Right lobe of liver (tissue), 6 donors: ENCODE measurements around the gene SMIM13. TPM values are rescaled to one million over a fixed set of nuclear protein-coding genes. Genes with fewer than 3 reads are reported as not detected.
A peak's percentile ranks its signal among the peaks of the same experiment; 100 is the strongest.

Experiments used
- ATAC-seq, 4 donors: fragments of 200-7000 bp; cut with Tn5 transposase; one replicate each; pipeline ENCODE4 v1.9.1; 2020; ENCODE audit warnings: mild to moderate bottlenecking in 4 of 4, moderate library complexity in 4 of 4
- DNase-seq, 3 donors: peaks; one replicate each; pipeline ENCODE4 v3.0.0-alpha.2; 2020
- H3K27ac ChIP-seq, 3 donors: fragments of 200-600 bp; one replicate each; pipeline ENCODE4 v1.8.0; 2022
- H3K27me3 ChIP-seq, 2 donors: fragments of 200-600 bp; one replicate each; pipeline ENCODE4 v1.8.0; 2022
- H3K36me3 ChIP-seq, 4 donors: fragments of 200-600 bp; sonication (generic) in 1 of 4; one replicate each; pipeline versions ENCODE4 v1.5.1 to v1.8.0; 2017 to 2022; ENCODE audit warnings: control low read depth in 1 of 4
- H3K4me1 ChIP-seq, 4 donors: fragments of 200-600 bp; sonication (generic) in 1 of 4; one replicate each; pipeline versions ENCODE4 v1.5.1 to v1.8.0; 2017 to 2022; ENCODE audit warnings: control low read depth in 1 of 4
- H3K4me3 ChIP-seq, 3 donors: fragments of 200-600 bp; one replicate each; pipeline ENCODE4 v1.8.0; 2022
- H3K9me3 ChIP-seq, 4 donors: fragments of 200-600 bp; sonication (generic) in 1 of 4; one replicate each; pipeline versions ENCODE4 v1.5.1 to v1.8.0; 2017 to 2022; ENCODE audit warnings: control low read depth in 1 of 4
- POLR2A ChIP-seq: fragments of 450-650 bp; IDR thresholded peaks from one replicate; pipeline ENCODE4 v1.6.1; 2017; ENCODE audit warnings: antibody characterized with exemption, mild to moderate bottlenecking
- WGBS: methylation state at CpG from one replicate; pipeline ENCODE4 v1.1.6; 2018; ENCODE audit warnings: low coverage, low lambda C conversion rate; ENCODE audit not compliant: insufficient coverage; ENCODE audit errors: missing lambda C conversion rate; 5-methylcytosine and 5-hydroxymethylcytosine counted together
- intact Hi-C, 2 donors: fragments of 100-400 bp; cut with DNase I; formaldehyde crosslinking; loops; one replicate each; pipeline versions ENCODE4 v1.11.2 to v1.14.1; 2022
- total RNA-seq, 6 experiments: library from RNA; depleted of rRNA in 2 of 6; stranded (reverse); fragments of >200 nt in 2 of 6; fragmentation: NEBNext Ultra II Directional in 3 of 6; extraction: Animal tissue kit (Norgen Biotek cat#: 25700) in 3 of 6; gene quantifications; one replicate each; pipeline versions ENCODE4 v1.1.0 to v1.2.4, GENCODE V29; 2016 to 2023
- TF ChIP-seq, protein P1 (sequence below), 4 donors: fragments of 200-600 bp in 3 of 4; fragments of 450-650 bp in 1 of 4; IDR thresholded peaks; one replicate each; pipeline versions ENCODE4 v1.5.1 to v1.8.0; 2016 to 2022; ENCODE audit warnings: antibody characterized with exemption in 4 of 4, mild to moderate bottlenecking in 2 of 4
- donor health status: DM: no; HTN: yes; CAD: no.
- donor health status: DM: no; HTN: no; CAD: no.
- donor health status: DM: no; HTN: no; CAD: no.
- donor health status: DM: no; HTN: yes; CAD: no.
- donor health status: DM: no; HTN: yes; CAD: no.

Gene SMIM13
- total RNA-seq, 6 experiments from 2014 or later: 6.4 to 9.5 (median 7.6) TPM

DNA sequence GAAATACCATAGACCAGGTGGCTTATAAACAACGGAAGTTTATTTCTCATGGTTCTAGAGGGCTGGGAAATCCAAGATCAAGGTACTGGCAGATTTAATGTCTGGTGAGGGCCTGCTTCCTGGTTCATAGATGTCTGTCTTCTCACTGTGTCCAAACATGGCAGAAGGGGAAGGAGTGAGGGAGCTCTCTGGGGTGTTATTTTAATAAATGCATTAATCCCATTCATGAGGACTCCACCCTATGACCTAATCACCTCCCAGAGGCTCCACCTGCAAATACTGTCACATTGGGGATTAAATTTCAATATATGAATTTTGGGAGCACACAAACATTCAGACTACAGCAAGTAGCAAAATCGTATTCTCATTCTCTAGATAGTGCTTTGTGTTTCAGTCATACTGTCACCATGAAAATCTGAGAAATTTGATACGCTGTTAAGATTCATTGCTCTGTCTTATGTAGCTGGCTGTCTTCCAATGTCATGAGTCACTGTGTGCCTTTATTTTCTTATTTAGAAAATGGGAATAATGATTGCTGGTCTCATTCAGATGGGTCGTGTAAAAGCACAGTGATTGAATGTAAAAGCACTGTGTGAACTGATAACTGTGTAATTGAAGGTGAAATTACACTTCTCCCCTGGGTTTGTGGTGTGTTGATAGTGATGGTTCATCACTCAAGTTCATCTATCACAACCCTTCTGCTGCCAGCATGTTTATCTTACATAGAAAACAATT lies 26.8 kb downstream of the SMIM13 start:
- Histone ChIP-seq H3K4me3 (no peak overlapping the region), H3K36me3 (no peaks in the 10 kb centered on the region), H3K27ac (no peak overlapping the region), H3K27me3 (no peaks in the 10 kb centered on the region), H3K9me3 (no peaks in the 10 kb centered on the region), H3K4me1 (peaks cover 0 to 3% (median 0%) of the 10 kb centered on the region in 4 donors)
- intact Hi-C loops: no loop called here
- DNase-seq (no peak), ATAC-seq (no peak)
- no peak for TF ChIP-seq POLR2A
- TF ChIP-seq, protein P1, sequence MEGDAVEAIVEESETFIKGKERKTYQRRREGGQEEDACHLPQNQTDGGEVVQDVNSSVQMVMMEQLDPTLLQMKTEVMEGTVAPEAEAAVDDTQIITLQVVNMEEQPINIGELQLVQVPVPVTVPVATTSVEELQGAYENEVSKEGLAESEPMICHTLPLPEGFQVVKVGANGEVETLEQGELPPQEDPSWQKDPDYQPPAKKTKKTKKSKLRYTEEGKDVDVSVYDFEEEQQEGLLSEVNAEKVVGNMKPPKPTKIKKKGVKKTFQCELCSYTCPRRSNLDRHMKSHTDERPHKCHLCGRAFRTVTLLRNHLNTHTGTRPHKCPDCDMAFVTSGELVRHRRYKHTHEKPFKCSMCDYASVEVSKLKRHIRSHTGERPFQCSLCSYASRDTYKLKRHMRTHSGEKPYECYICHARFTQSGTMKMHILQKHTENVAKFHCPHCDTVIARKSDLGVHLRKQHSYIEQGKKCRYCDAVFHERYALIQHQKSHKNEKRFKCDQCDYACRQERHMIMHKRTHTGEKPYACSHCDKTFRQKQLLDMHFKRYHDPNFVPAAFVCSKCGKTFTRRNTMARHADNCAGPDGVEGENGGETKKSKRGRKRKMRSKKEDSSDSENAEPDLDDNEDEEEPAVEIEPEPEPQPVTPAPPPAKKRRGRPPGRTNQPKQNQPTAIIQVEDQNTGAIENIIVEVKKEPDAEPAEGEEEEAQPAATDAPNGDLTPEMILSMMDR (IDR thresholded peaks at IDR 0.05): no peak
- WGBS: 83% methylated on average over 4 of the region's 4 CpGs

DNA sequence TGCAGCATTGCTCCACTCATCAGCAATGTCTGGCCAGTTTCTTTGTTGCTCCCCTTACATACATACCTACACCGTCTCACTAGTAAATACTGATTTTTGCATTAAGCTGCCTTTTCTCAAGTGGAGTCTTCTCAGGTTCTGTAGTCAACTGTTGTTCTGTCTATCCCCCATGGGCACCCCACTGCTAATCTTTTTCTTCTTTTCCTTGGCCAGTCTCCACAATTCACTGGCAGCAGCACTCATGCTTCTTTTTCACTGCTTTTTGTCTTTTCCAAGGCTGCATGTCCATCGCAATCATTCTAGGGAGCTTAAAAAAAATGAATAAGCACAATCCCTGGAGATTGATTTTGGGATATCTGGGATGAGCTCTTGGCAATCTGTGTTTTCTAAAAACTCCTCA lies 28.2 kb downstream of the SMIM13 start:
- 100% methylated on average over 2 of the region's 2 CpGs for WGBS
- Histone ChIP-seq H3K4me1 (no peaks in the 10 kb centered on the region), H3K27ac (no peak overlapping the region)

DNA sequence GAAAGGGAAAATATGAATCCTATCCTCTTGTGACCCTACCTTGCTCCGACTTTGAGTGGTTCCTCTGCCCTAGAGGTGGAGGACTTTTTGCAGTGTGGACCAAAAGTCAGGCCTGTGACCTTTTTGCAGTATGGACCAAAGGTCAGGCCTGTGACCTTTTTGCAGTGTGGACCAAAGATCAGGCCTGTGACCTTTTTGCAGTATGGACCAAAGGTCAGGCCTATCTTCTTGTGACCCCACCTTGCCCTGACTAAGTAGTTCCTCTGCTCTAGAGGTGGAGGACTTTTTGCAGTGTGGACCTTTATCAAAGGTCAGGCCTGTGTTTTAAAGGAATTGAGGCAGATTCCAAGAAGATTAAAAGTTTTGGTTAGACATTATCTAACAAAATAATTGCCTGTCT lies 28.7 kb downstream of the SMIM13 start:
- Histone ChIP-seq H3K9me3 (no peaks in the 10 kb centered on the region), H3K4me3 (no peak overlapping the region), H3K27me3 (no peaks in the 10 kb centered on the region), H3K36me3 (no peaks in the 10 kb centered on the region), H3K27ac (no peak overlapping the region), H3K4me1 (no peaks in the 10 kb centered on the region)
- TF ChIP-seq POLR2A: no peak
- TF ChIP-seq, protein P1 (IDR thresholded peaks at IDR 0.05): no peak
- intact Hi-C loops: no loop called here
- ATAC-seq (peak in 3 of 4 donors; percentile 25 to 40 (median 26)), DNase-seq (no peak)
- 29% methylated on average over 1 of the region's 1 CpG for WGBS

More for the DNA sequence above, 28.2 kb downstream of the SMIM13 start:
- intact Hi-C loops: no loop called here
- DNase-seq: no peak
- TF ChIP-seq POLR2A: no peak
- TF ChIP-seq, protein P1 (IDR thresholded peaks at IDR 0.05): no peak
- Histone ChIP-seq H3K4me3 (no peak overlapping the region), H3K27me3 (no peaks in the 10 kb centered on the region), H3K36me3 (no peaks in the 10 kb centered on the region), H3K9me3 (no peaks in the 10 kb centered on the region)
- no peak for ATAC-seq

DNA sequence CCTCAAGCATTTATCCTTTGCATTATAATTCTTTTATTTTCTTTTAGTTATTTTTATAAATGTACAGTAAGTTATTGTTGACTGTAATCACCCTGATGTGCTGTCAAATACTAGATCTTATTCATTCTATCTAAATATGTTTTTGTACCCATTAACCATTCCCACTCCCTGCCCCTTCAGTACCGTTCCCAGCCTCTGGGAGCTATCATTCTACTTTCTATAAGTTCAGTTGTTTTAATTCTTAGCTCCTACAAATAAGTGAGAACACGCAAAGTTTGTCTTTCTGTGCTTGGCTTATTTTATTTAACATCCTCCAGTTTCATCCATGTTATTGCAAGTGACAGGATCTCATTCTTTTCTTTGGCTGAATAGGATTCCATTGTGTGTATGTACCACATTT lies 30.3 kb downstream of the SMIM13 start:
- intact Hi-C loops: no loop called here
- H3K4me1 ChIP-seq: no peaks in the 10 kb centered on the region
- H3K36me3 ChIP-seq: no peaks in the 10 kb centered on the region
- DNase-seq (no peak), ATAC-seq (no peak)
- 95% methylated on average over 2 of the region's 2 CpGs for WGBS
- no peaks in the 10 kb centered on the region for H3K27me3 ChIP-seq
- no peak overlapping the region for H3K27ac ChIP-seq
- no peaks in the 10 kb centered on the region for H3K9me3 ChIP-seq
- no peak overlapping the region for H3K4me3 ChIP-seq
- TF ChIP-seq, protein P1 (IDR thresholded peaks at IDR 0.05): no peak
- no peak for TF ChIP-seq POLR2A
